ENCODE results near the gene MCAT. TPM values are rescaled to one million over a fixed set of nuclear protein-coding genes. Genes with fewer than 3 reads are reported as not detected.

MCAT gene
- total RNA-seq, 1 donor = 5.1 TPM

- H3K9me3 ChIP-seq (ENCODE audit: low read depth, low read length) = no peaks in the 10 kb centered on the region
- no peaks in the 10 kb centered on the region for H3K27me3 ChIP-seq (ENCODE audit: insufficient read depth, low read length)
- H3K4me3 ChIP-seq (ENCODE audit: low read length) = peak overlapping the region; percentile 63
- H3K4me1 ChIP-seq (ENCODE audit: insufficient read depth, low read length) = peaks cover 26% of the 10 kb centered on the region
Measured at GRCh38 chr22:43088627-43088983, 54.6 kb downstream of the MCAT start.

- peaks cover 18% of the 10 kb centered on the region for H3K4me1 ChIP-seq (ENCODE audit: insufficient read depth, low read length)
- H3K9me3 ChIP-seq (ENCODE audit: low read depth, low read length) = no peaks in the 10 kb centered on the region
- no peak overlapping the region for H3K4me3 ChIP-seq (ENCODE audit: low read length)
- no peaks in the 10 kb centered on the region for H3K27me3 ChIP-seq (ENCODE audit: insufficient read depth, low read length)
Measured at GRCh38 chr22:43085658-43086606, 57.3 kb downstream of the MCAT start.

Other genes starting within 250 kb of the MCAT start
- gene PACSIN2, start 128.2 kb downstream of the MCAT start, total RNA-seq = 45.4 TPM
- gene TTLL1, start 54.0 kb downstream of the MCAT start, total RNA-seq = 2.8 TPM
- 2.1 TPM for gene BIK, start 32.6 kb downstream of the MCAT start, total RNA-seq
- 217 TPM for gene TSPO, start 8.2 kb upstream of the MCAT start, total RNA-seq
- 4.3 TPM for gene TTLL12, start 43.7 kb upstream of the MCAT start, total RNA-seq
- gene SCUBE1, start 200.0 kb upstream of the MCAT start, total RNA-seq = 0.94 TPM